Stimulated activated CD4-positive, alpha-beta T cell treated with anti-CD3 and anti-CD28 coated beads, Interleukin-15, amount 100 ng/mL, for 1 hour (primary cell): ENCODE results near the gene TM9SF1.

Experiments used
- DNase-seq, 2 donors: peaks; one replicate each; pipeline ENCODE4 v3.0.0-alpha.2; 2020; ENCODE audit warnings: low read depth in 1 of 2, low spot score in 1 of 2

Gene TM9SF1

DNA sequence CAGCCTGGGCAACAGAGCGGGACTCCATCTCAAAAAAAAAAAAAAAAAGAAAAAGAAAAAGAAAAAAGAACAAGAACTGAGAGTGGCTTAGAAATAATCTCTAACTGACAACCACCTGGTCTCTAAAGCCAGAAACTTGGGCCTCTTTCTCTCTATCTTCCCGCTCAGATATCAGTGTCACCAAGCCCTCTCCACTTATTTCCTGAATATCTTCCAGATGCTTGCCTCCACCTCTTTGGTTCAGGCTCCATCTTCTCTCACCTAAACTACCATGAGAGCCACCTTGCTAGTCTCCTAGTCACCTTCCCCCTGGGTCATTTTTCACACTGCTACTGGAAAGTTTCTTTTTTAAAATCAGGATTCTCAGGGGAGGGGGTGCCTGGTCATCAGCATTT, 1.8 kb upstream of the TM9SF1 start:
- DNase-seq, result no peak

- DNase-seq, result no peak
These were observed 1.1 kb upstream of the TM9SF1 start for GRCh38 chr14:24196071-24197055.

DNA sequence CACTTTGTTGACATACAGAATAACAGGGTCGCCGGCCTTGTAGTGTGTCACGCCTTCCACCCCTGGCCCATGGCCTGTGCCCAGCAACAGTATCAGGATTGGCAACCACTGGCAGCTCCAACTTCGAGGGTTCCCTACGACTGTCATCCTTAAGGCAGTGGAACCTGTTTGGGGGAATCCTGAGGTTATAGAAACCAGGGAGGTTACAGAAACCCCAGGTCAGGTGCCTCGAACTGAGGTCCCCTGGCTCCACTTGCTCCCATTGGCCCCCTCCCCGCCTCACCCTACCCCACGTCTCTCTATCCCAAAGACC, 412 bp downstream of the TM9SF1 start:
- no peak for DNase-seq

DNA sequence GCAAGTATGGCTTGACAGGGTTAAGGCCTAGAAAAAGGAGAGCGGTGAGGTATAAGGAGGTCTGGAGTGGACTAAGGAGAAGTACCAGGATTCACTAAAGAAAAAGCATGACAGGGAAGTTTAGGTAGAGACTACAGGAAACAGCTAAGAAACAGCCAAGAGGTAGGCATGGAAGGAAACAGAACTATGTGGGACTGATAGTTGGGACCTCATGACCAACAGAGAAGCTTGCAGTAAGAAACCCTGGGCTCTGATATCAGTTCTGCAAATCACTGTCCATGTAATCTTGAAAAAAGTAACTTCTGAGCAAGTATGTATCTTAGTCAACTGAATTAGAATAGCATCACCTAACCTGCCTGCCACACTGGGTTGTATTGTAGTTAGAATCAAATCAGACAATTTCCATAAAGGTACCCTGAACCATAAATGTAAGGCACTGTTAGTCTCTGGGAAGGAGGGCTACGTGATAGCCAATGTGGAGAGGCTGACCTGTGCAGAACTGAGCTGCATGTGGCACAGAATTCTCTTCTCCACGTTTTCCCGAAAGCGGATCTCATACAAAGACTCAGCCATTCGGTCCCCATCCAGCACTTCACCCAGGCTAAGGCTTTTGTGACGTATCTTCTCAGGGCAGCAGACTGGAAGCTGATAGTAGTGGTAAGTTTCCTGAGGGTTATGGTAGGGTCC, 912 bp downstream of the TM9SF1 start:
- DNase-seq, result no peak

GRCh38 chr14:24192933-24193332, 2.3 kb downstream of the TM9SF1 start:
- DNase-seq, result no peak

DNA sequence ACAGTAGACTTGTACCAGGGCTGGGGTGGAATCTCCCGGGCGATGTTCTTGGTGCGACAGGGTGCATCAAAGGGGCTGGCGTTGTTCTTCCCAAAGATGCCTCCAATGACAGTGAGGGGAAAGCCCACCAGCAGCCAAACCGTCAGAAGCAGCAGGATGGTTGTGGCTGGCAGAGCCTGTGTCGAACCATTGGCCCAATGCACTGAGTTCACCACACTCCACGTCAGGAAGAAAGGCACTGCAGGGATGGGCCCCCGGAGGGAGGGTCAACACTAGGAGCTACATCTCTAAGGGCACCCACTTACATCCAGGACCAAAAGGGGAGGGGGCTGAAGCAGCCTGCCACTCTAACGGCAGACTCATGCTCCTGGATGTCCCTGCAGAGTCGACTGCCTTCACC, 4.8 kb downstream of the TM9SF1 start:
- no peak for DNase-seq

DNA sequence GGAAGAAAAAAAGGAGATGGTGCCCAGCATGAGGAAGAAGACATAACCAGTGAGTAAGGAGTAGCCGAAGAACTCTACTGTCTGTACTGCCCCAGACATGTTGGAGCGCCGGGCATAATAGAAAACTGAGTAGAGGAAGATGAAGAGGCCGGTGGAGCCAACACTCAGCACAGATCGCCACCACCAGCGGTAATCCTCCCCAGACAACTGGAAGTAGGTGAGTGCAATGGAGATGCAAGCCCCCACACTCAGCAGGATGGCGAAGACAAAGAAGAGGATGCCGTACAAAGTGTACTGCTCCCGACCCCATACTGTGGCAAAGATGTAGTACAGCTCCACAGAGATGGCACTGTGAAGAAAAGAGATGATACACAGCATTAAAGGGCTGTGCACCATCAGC, 5.8 kb downstream of the TM9SF1 start:
- DNase-seq, result no peak

DNA sequence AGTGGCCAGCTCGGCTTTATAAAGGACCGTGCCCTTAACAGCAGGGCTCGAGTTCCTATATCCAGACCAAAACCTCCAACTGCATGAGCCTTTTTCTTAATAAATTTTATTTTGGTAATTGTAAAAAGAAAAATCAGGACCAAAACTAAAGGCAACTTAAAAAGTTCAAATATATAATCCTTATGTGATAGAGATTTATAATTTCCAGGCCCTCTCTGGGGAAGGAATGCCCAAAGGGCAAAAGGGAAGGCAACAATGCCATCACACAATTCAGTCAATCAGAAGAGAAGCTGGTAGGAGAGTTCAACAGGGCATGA, 6.2 kb downstream of the TM9SF1 start:
- DNase-seq, result no peak

GRCh38 chr14:24188251-24189058, 6.8 kb downstream of the TM9SF1 start, which contains the start of gene IPO4:
Gene IPO4 (minus strand): TSS chr14:24188816. CDS start chr14:24188787, 29 bp downstream.
- DNase-seq, result peak; percentile 85 to 89

DNA sequence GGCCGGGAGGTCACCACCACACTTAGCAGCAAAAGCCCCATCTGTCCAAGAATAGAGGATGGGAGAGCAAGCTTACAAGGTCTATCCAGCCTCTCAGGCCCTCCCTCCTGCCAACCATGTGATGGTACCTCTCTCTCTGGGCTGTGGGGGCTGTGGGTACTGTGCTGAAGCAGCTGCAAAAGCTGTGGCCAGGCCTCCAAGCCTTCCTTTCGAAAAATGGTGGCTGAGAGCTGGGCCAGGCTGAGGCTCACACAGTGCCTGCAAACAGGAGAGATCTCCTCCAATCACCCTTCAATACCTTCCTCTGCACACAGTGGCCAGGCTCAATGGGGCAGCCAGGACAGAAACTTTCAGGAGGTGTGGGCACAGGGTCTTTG, 7.7 kb downstream of the TM9SF1 start:
- DNase-seq, result no peak

DNA sequence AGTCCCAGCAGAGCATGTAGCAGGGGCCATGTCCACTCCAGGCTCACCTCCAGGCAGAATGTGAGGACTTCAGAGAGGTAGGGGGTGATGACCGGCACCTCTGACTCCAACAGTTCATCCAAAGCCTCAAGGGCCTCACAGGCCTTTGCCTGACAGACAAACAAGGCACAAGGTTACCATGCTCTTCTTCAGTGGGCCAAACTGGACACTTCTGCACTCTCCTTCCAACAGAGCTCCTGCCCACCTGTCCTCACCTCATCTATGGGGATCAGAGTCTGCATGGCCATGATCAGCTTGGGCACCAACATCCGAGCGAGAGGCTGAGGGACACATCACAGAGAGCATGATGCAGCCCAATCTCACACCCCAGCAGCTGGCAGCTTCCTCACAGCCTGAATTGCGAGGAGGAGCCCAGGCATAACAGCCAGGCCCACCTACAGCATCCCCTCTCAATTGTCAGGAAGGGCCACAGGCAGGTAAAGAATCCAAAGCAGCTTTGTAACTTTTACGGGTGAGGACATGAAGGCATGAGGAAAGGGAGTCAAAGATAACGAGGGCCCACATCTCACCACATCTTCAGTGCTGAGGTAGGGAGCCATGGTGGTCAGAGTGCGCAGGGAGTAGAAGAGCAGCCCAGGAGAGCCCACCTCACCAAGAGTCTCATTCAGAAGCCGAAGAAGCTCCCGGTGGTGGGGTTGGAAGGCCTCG, 8.3 kb downstream of the TM9SF1 start:
- DNase-seq, result no peak

- no peak for DNase-seq
These were observed 9.5 kb downstream of the TM9SF1 start for GRCh38 chr14:24185741-24186140.

DNA sequence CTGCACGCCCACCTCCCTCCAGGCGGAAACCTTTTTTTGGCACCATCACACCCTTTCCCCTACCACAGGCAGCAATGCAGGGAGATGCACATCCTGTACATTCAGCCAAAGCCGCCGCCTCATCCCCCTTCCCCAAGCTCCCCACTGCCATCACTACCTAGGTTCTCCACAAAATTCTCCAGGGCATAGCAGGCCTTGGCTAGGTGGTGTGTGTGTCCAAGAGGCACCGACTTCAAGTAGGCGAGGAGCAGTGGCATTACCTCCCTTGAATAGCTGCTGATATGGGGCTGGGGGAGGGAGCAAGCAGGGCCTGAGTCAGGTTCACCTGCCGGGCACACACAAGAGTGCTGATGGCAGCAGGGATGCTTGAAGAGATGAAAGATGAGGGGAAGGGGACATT, 10.2 kb downstream of the TM9SF1 start:
- DNase-seq, result no peak

DNA sequence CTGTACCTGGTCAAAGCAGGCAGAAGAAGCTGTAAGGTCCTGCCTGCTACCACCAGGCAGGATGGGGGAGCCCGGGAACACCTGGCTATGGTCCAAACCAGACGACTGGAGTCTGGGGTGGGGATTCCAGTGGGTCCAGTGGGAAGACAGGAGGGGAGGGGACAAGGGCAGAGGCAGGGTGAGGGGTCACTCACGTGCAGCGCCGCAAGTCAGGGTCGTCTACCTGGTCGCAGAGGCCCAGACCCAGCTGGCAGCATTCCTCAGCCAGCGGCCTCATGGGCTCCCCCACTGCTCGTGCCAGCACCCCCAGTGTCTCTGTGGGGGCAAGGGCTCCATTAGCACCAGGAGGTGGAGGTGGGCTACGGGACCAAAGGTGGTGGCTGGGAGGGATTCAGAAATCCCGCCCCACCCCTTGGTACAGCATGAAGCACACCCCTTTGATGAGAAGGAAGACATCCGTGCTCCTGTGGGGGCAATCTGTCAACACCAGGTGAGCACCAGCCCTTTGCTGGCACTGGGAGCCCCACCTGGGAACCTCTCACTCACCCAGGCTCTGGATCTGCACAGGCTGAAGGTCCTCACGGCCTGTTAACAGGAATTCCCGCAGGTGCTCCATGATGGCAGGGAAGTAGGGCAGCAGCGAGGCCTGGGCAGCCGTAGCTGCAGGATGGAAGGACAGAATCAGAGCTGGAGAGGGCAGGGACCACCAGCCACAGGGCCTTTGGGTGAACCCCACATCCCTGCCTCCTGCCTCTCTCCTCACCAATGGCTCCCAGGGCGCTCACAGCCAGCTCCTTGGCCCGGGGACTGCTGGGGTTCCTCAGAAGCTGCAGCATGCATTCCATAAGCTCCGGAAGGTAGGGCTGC, 10.9 kb downstream of the TM9SF1 start:
- no peak for DNase-seq

GRCh38 chr14:24183014-24183481, 12.2 kb downstream of the TM9SF1 start:
- DNase-seq, result no peak

GRCh38 chr14:24182110-24182882, 12.9 kb downstream of the TM9SF1 start:
- DNase-seq, result no peak

DNA sequence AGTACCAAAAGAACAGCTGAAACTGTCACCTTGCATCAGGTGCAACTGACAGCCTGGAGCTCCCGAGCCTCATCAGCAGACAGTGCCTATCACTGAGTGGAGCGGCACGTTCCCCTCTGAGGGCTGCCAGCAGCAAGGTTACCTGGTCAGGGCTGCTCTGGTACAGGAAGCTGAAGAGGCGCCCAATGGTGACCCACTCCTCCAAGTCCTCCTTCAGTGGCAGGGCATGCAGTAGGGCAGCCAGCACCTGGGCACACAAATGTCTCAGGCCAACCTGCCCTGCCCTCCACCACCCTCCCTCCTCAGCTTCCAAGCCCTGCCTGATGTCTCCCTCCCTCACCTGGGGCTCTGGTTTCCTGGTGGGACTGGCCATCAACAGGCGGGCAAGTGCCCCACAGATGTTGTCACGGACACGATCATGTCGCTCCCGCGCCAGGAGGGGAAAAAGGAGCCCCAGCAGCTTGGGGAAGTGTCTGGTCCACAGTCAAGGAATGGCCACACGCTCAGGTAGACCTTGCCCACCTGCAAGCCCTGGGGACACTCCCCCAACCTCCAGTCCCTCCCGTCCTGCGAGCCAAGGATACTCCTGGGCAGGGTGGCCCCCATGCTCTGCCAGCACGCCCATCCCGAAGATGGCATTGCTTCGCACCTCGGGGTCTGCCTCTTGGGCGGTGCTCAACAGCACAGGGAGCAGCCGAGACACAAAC, 13.7 kb downstream of the TM9SF1 start:
- no peak for DNase-seq

DNA sequence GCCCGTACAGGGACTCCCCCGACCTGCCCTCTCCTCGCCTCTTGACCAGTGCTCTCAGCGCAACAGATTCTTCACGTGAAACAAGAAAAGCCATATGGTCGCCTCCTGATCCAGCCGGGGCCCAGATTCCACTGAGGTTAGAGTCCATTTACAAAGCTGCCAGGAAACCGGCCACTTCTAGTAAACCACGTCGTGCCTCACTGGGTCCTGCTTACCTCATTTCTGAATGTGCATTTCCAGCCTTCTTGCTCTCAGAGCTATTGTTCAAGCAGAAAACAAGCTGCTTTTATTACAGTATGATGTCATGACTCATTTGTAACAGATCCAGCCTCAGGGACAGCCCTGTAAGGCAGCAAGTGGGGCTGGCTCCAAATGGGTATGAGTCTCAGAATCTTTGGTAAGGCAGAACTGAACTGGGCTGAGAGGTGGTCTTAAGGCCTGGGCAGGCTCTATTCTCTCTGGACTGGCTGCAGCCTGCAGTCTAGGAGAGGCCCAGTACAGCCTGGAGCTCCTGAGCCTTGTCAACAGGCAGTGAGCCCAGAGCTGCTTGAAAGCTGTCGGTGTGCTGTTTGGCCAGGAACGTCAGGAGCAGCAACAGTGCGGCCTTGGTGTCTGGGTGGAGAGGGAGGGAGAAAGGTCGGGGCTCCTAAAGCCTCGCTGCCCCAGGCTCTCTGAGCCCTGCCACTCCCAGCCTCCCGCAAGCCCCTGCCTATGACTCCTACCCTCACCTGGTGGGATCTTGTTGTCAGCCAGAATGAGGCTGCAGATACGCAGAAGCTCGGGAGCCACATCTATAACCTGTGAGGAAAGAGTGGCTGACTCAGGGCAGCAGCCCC, 15.1 kb downstream of the TM9SF1 start:
- no peak for DNase-seq
